Parathyroid adenoma (tissue), 2 donors: ENCODE results near the gene NKIRAS2.

Experiments used
- H2AFZ ChIP-seq: fragments of 300-600 bp; sonication (generic); one replicate; pipeline ENCODE4 v1.7.0; 2017; ENCODE audit warnings: antibody characterized with exemption, mild to moderate bottlenecking
- H3K27ac ChIP-seq: fragments of 300-600 bp; sonication (generic); one replicate; pipeline ENCODE4 v1.7.0; 2017
- H3K27me3 ChIP-seq: fragments of 300-600 bp; sonication (generic); one replicate; pipeline ENCODE4 v1.7.0; 2017; ENCODE audit warnings: low read length; ENCODE audit not compliant: control insufficient read depth, insufficient read depth
- H3K36me3 ChIP-seq: fragments of 300-600 bp; sonication (generic); one replicate; pipeline ENCODE4 v1.7.0; 2017; ENCODE audit warnings: low read length; ENCODE audit not compliant: control insufficient read depth, insufficient read depth
- H3K4me1 ChIP-seq: fragments of 300-600 bp; sonication (generic); one replicate; pipeline ENCODE4 v1.7.0; 2017; ENCODE audit warnings: control low read depth
- H3K4me2 ChIP-seq: fragments of 300-600 bp; sonication (generic); one replicate; pipeline ENCODE4 v1.7.0; 2017; ENCODE audit warnings: low read length
- H3K4me3 ChIP-seq: fragments of 300-600 bp; sonication (generic); one replicate; pipeline ENCODE4 v1.7.0; 2017; ENCODE audit warnings: low read depth, low read length
- H3K79me2 ChIP-seq: fragments of 300-600 bp; sonication (generic); one replicate; pipeline ENCODE4 v1.7.0; 2017; ENCODE audit warnings: control low read depth
- H3K9ac ChIP-seq: fragments of 300-600 bp; sonication (generic); one replicate; pipeline ENCODE4 v1.7.0; 2017; ENCODE audit warnings: mild to moderate bottlenecking
- H3K9me3 ChIP-seq: fragments of 300-600 bp; sonication (generic); one replicate; pipeline ENCODE4 v1.7.0; 2017; ENCODE audit warnings: low read length; ENCODE audit not compliant: control insufficient read depth
- TF ChIP-seq, protein P1 (sequence below): fragments of 300-600 bp; sonication (generic); IDR thresholded peaks from one replicate; pipeline ENCODE4 v1.7.0; 2017; ENCODE audit warnings: antibody characterized with exemption, mild to moderate bottlenecking
- donor health status: primary hyperparathyroidism.

The NKIRAS2 gene

DNA sequence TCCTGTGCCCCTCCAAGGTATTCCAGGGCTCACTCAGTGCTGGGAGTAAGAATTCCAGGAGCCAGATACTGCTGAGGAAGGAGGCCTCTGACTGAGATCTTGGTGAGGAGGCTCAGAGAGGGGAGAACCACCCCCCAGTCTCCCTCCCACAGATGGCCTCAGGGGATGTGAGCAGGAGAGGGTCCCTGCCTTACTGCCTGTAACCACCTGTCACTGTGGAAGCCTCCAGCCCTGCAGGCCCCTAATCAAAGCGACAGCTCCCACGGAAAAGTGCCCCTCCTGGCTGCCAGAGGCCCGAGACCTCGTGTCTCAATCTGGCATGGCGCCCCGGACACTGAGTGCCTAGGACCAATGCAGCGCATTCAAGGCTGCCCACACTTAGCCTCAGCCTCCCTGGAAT is 38.2 kb downstream of the NKIRAS2 start:
- Histone ChIP-seq H3K27ac (no peak overlapping the region), H3K4me3 (no peak overlapping the region), H3K36me3 (no peaks in the 10 kb centered on the region), H3K79me2 (no peaks in the 10 kb centered on the region), H3K9ac (no peak overlapping the region), H3K9me3 (no peaks in the 10 kb centered on the region), H3K27me3 (no peaks in the 10 kb centered on the region), H2AFZ (no peak overlapping the region), H3K4me1 (no peaks in the 10 kb centered on the region), H3K4me2 (no peak overlapping the region)
- TF ChIP-seq, protein P1, sequence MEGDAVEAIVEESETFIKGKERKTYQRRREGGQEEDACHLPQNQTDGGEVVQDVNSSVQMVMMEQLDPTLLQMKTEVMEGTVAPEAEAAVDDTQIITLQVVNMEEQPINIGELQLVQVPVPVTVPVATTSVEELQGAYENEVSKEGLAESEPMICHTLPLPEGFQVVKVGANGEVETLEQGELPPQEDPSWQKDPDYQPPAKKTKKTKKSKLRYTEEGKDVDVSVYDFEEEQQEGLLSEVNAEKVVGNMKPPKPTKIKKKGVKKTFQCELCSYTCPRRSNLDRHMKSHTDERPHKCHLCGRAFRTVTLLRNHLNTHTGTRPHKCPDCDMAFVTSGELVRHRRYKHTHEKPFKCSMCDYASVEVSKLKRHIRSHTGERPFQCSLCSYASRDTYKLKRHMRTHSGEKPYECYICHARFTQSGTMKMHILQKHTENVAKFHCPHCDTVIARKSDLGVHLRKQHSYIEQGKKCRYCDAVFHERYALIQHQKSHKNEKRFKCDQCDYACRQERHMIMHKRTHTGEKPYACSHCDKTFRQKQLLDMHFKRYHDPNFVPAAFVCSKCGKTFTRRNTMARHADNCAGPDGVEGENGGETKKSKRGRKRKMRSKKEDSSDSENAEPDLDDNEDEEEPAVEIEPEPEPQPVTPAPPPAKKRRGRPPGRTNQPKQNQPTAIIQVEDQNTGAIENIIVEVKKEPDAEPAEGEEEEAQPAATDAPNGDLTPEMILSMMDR: no peak

DNA sequence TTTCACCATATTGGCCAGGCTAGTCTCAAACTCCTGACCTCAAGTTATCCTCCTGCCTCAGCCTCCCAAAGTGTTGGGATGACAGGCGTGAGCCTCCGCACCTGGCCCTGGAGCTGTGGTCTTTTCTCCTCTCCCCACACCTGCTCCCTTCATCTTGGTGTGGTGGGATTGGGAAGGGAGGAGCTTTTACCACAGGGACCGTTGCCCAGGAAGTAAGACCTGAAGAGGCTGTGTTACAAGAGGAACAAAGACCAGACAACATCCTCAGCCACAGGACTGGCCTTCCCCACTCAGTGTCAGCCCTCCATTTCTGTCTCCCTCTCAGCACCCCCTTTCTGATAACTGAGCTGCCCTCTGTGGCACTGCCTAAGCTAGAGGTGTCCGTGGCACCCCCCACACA is 39.9 kb downstream of the NKIRAS2 start:
- no peaks in the 10 kb centered on the region for H3K4me1 ChIP-seq
- TF ChIP-seq, protein P1: no peak

DNA sequence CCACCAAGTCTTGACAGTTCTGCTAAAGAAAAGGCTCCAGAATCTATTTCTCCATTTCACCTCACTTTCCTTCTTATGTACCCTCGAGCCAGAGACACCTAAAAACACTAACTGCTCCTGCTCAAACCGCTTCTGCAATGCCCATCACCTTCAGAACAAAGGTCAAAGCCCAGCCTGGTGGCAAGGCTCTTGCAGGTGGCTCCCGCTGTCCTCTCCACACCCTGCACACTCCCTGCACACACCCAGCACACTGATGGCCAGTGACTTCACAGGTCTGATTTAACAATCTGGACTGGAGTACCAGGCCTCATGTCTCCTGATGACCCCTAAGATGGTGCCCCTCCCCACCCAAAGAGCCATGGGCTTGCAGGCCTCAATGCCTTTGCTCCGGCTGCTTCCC is 40.3 kb downstream of the NKIRAS2 start:
- H3K27ac ChIP-seq: no peak overlapping the region
- TF ChIP-seq, protein P1: no peak
- no peak overlapping the region for H3K4me2 ChIP-seq
- H3K4me3 ChIP-seq: no peak overlapping the region
- H3K79me2 ChIP-seq: no peaks in the 10 kb centered on the region
- no peaks in the 10 kb centered on the region for H3K4me1 ChIP-seq
- no peak overlapping the region for H3K9ac ChIP-seq
- H3K36me3 ChIP-seq: no peaks in the 10 kb centered on the region
- no peak overlapping the region for H2AFZ ChIP-seq
- H3K9me3 ChIP-seq: no peaks in the 10 kb centered on the region
- no peaks in the 10 kb centered on the region for H3K27me3 ChIP-seq

More for the DNA sequence above, 39.9 kb downstream of the NKIRAS2 start:
- Histone ChIP-seq H3K27me3 (no peaks in the 10 kb centered on the region), H3K36me3 (no peaks in the 10 kb centered on the region), H3K79me2 (no peaks in the 10 kb centered on the region), H2AFZ (no peak overlapping the region), H3K9ac (no peak overlapping the region), H3K4me3 (no peak overlapping the region), H3K27ac (no peak overlapping the region), H3K4me2 (no peak overlapping the region), H3K9me3 (no peaks in the 10 kb centered on the region)

DNA sequence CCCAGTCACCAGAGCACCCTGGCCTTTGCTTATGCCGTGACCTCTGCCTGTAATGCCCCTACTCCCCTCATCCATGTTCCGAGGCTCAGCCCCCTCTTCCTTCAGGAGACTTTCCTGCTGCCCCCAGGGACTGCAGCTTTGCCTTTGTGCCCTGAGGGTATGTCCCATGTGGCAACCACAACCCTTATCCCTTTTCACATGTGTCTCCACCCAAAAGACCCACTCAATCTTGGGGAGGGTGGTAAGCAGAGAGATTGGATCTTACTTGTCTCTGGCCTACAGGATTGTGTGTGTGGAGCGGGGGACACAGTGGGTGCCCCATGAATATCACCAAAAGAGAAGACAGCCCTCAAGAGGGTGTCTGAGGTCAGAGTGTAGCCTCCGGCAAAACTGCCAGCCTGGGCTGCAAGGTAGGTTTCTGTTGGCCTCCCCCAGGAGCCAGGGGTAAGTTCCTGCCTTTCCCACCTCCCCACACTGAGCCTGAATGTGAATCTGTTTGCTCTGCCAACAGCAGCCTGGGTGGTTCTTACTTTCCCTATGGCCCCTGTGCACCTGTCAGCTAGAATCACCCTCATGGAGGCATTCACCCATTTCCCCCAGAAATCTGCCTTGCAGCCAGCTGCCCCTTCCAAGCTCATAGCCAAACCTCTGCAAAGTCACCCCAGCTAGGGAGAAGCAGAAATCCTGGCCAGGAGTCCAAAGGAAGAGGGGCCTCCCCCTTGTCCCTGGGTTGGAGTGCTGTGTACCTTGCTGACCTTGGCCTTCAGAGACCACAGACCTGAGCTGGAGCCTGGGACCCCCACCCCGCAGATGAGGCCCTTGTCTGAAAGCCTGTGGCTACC is 42.0 kb downstream of the NKIRAS2 start:
- H3K4me3 ChIP-seq: no peak overlapping the region
- no peaks in the 10 kb centered on the region for H3K4me1 ChIP-seq
- H3K9ac ChIP-seq: no peak overlapping the region
- no peaks in the 10 kb centered on the region for H3K36me3 ChIP-seq
- no peak overlapping the region for H2AFZ ChIP-seq
- no peaks in the 10 kb centered on the region for H3K79me2 ChIP-seq
- no peak overlapping the region for H3K27ac ChIP-seq
- H3K27me3 ChIP-seq: no peaks in the 10 kb centered on the region
- H3K9me3 ChIP-seq: no peaks in the 10 kb centered on the region
- TF ChIP-seq, protein P1: no peak
- no peak overlapping the region for H3K4me2 ChIP-seq

DNA sequence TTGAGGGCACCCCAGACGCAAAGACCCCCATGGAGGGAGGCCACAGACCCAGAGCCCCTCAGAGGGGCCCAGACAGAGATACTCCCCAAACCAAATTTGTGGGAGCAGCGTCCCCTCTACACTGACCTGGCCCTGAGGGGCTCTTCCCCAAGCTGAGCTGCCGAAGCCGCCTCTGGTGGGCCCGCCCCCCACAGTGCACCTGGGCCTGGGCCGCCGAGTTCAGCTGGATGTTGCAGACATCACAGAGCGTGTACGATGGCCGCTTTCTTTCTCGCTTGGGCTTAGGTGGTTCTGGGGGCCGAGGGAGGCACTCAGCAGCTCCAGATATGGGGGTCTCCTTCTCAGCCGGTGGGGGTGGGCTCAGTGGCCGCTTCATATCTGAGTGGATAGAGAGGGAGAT is 42.8 kb downstream of the NKIRAS2 start:
- H3K27ac ChIP-seq: no peak overlapping the region
- no peak overlapping the region for H2AFZ ChIP-seq
- no peak overlapping the region for H3K4me3 ChIP-seq
- no peaks in the 10 kb centered on the region for H3K9me3 ChIP-seq
- no peaks in the 10 kb centered on the region for H3K27me3 ChIP-seq
- no peaks in the 10 kb centered on the region for H3K79me2 ChIP-seq
- H3K9ac ChIP-seq: no peak overlapping the region
- TF ChIP-seq, protein P1: no peak
- H3K4me1 ChIP-seq: no peaks in the 10 kb centered on the region
- no peak overlapping the region for H3K4me2 ChIP-seq
- no peaks in the 10 kb centered on the region for H3K36me3 ChIP-seq
